K562 (cell line): ENCODE results near the gene SEMA3C. TPM values are rescaled to one million over a fixed set of nuclear protein-coding genes. Genes with fewer than 3 reads are reported as not detected.

Experiments used
- ATAC-seq: fragments of 200-7000 bp; cut with Tn5 transposase; 3 replicates; pipeline ENCODE4 v1.9.1; 2020; ENCODE audit warnings: moderate library complexity
- BruUV-seq: library from RNA; stranded (reverse); fragments of 400-500 nt; replicated peaks from 2 replicates; lab custom pipeline; 2021; lab: Mats Ljungman, UMichigan
- CTCF ChIA-PET: fragments of 300-600 bp; formaldehyde crosslinking; extraction: SDS; loops from one replicate; lab custom pipeline; 2021; ENCODE audit warnings: low intra/inter-chr PET ratio; lab: Yijun Ruan, JAX
- POLR2A ChIA-PET: fragments of 300-600, 350-650 bp; sonication (Branson Sonifier 250); formaldehyde crosslinking; extraction: SDS; loops from one replicate; lab custom pipeline; 2021; ENCODE audit warnings: antibody characterized with exemption, inconsistent platforms; lab: Yijun Ruan, JAX
- DNase-seq, 4 experiments: peaks; one replicate each; pipeline versions ENCODE4 v3.0.0 to v3.0.0-alpha.2; 2011 to 2018; ENCODE audit warnings: low spot score in 3 of 4, mixed read lengths in 3 of 4; ENCODE audit errors: extremely low read depth in 1 of 4
- FAIRE-seq: peaks from 2 replicates; lab custom pipeline; 2011; peaks lifted over from hg19 to GRCh38; lab: Jason Lieb, UNC
- H2AFZ ChIP-seq: 2 replicates; pipeline ENCODE4 v1.6.0; 2011; ENCODE audit warnings: low read depth, low read length, control low read depth, inconsistent platforms
- H3K27ac ChIP-seq: fragments of 200-600 bp; 3 replicates; pipeline ENCODE4 v1.8.0; 2011; ENCODE audit warnings: low read depth, mild to moderate bottlenecking, control low read depth, inconsistent platforms, low read length, moderate library complexity, mixed read lengths; ENCODE audit errors: extremely low read depth
- H3K27me3 ChIP-seq, 2 experiments: fragments of 300-600 bp in 1 of 2; 2 replicates in 1 of 2; 3 replicates in 1 of 2; pipeline versions ENCODE4 v1.6.0 to v1.8.0; 2011; ENCODE audit warnings: inconsistent platforms in 2 of 2, low read length in 2 of 2, mild to moderate bottlenecking in 1 of 2, mixed read lengths in 1 of 2, moderate library complexity in 1 of 2; ENCODE audit not compliant: control insufficient read depth in 2 of 2, insufficient read depth in 2 of 2
- H3K36me3 ChIP-seq: fragments of 300-600 bp; 3 replicates; pipeline ENCODE4 v1.8.0; 2011; ENCODE audit warnings: mild to moderate bottlenecking, low read length, inconsistent platforms; ENCODE audit not compliant: control insufficient read depth, insufficient read depth
- H3K4me1 ChIP-seq, 2 experiments: fragments of 200-600 bp in 1 of 2; replicated peaks in 1 of 2; 2 replicates in 1 of 2; 3 replicates in 1 of 2; pipeline versions ENCODE4 v1.5.1 to v1.8.0; 2011; ENCODE audit warnings: inconsistent platforms in 2 of 2, low read length in 2 of 2, mild to moderate bottlenecking in 1 of 2, mixed read lengths in 1 of 2, moderate library complexity in 1 of 2; ENCODE audit not compliant: control insufficient read depth in 2 of 2, insufficient read depth in 2 of 2
- H3K4me2 ChIP-seq: 2 replicates; pipeline ENCODE4 v1.6.1; 2011; ENCODE audit warnings: low read length, control low read depth, inconsistent platforms, mixed read lengths; ENCODE audit not compliant: insufficient read depth
- H3K4me3 ChIP-seq: fragments of 200-600 bp; sonication (generic), shearing (Covaris generic); 2 replicates; pipeline ENCODE4 v1.5.1; 2016; ENCODE audit warnings: control low read depth, inconsistent platforms
- H3K79me2 ChIP-seq: fragments of 200-600 bp; 3 replicates; pipeline ENCODE4 v1.8.0; 2011; ENCODE audit warnings: low read length, inconsistent platforms; ENCODE audit not compliant: control insufficient read depth, insufficient read depth
- H3K9ac ChIP-seq, 2 experiments: 2 replicates each; pipeline versions ENCODE4 v1.6.0 to v1.6.1; 2011; ENCODE audit warnings: low read depth in 2 of 2, low read length in 2 of 2, control low read depth in 1 of 2, inconsistent platforms in 1 of 2, mild to moderate bottlenecking in 1 of 2, mixed read lengths in 1 of 2; ENCODE audit not compliant: insufficient read depth in 1 of 2
- H3K9me1 ChIP-seq: one replicate; pipeline ENCODE4 v1.6.0; 2011; ENCODE audit warnings: inconsistent platforms, mild to moderate bottlenecking, low read length, moderate library complexity; ENCODE audit not compliant: control insufficient read depth, insufficient read depth
- H3K9me3 ChIP-seq: replicated peaks from 2 replicates; pipeline ENCODE4 v1.5.1; 2011; ENCODE audit warnings: low read depth, low read length, inconsistent platforms; ENCODE audit not compliant: control insufficient read depth, insufficient read depth
- H4K20me1 ChIP-seq: replicated peaks from 2 replicates; pipeline ENCODE4 v1.6.1; 2011; ENCODE audit warnings: low read length, inconsistent platforms, mixed read lengths; ENCODE audit not compliant: control insufficient read depth, insufficient read depth
- ELF1 ChIP-seq: fragments of 200-800 bp; sonication (Bioruptor generic); IDR thresholded peaks from 2 replicates; pipeline ENCODE4 v1.6.1; 2016; ENCODE audit warnings: missing genetic modification characterization, missing compliant biosample characterization
- ELF2 ChIP-seq: fragments of 250-450 bp; sonication (Bioruptor Pico); IDR thresholded peaks from 2 replicates; pipeline ENCODE4 v1.5.0; 2021; ENCODE audit warnings: mild to moderate bottlenecking
- ELK1 ChIP-seq: sonication (generic); formaldehyde crosslinking; IDR thresholded peaks from 2 replicates; pipeline ENCODE4 v1.8.1; 2022; ENCODE audit warnings: missing genetic modification reagents
- EZH2 ChIP-seq: IDR thresholded peaks from 2 replicates; pipeline ENCODE4 v1.6.1; 2012; ENCODE audit warnings: low read depth, mild to moderate bottlenecking, inconsistent platforms, low read length, borderline replicate concordance
- NCOA1 ChIP-seq: fragments of 450-650 bp; IDR thresholded peaks from 2 replicates; pipeline ENCODE4 v1.6.1; 2016; ENCODE audit warnings: low read depth
- NR2C1 ChIP-seq, 2 experiments: fragments of 450-650 bp; IDR thresholded peaks; 2 replicates each; pipeline ENCODE4 v1.6.1; 2017; ENCODE audit warnings: mild to moderate bottlenecking in 2 of 2, antibody characterized with exemption in 1 of 2, inconsistent platforms in 1 of 2, missing compliant biosample characterization in 1 of 2, missing genetic modification characterization in 1 of 2
- PBX2 ChIP-seq, 2 experiments: IDR thresholded peaks in 1 of 2; conservative IDR thresholded peaks in 1 of 2; 2 replicates each; pipeline ENCODE4 v1.6.1; 2016; ENCODE audit warnings: low read depth in 2 of 2, mild to moderate bottlenecking in 1 of 2, missing compliant biosample characterization in 1 of 2, missing genetic modification characterization in 1 of 2, moderate library complexity in 1 of 2
- RAD21 ChIP-seq, 2 experiments: fragments of 250-450 bp in 1 of 2; fragments of 450-650 bp in 1 of 2; sonication (Bioruptor Pico) in 1 of 2; formaldehyde crosslinking in 1 of 2; IDR thresholded peaks in 1 of 2; conservative IDR thresholded peaks in 1 of 2; 2 replicates each; pipeline versions ENCODE4 v1.4.0 to v1.8.0; 2020 to 2022; ENCODE audit warnings: mild to moderate bottlenecking in 2 of 2, moderate library complexity in 1 of 2
- RNF219 ChIP-seq: fragments of 250-450 bp; sonication (Bioruptor Pico); IDR thresholded peaks from 2 replicates; pipeline ENCODE4 v1.5.0; 2022; ENCODE audit warnings: mild to moderate bottlenecking
- THAP7 ChIP-seq: fragments of 250-450 bp; sonication (Bioruptor Pico); IDR thresholded peaks from 2 replicates; pipeline ENCODE4 v1.5.0; 2021
- ZBTB33 ChIP-seq: sonication (generic); formaldehyde crosslinking; IDR thresholded peaks from 2 replicates; pipeline ENCODE4 v1.8.1; 2023; ENCODE audit warnings: mild to moderate bottlenecking, missing genetic modification reagents
- WGBS: fragments of 100-300 bp; shearing (Covaris generic); methylation state at CpG from one replicate; pipeline ENCODE4 v1.1.6; 2016; ENCODE audit warnings: low coverage, mixed read lengths; ENCODE audit not compliant: insufficient coverage; ENCODE audit errors: missing lambda C conversion rate; 5-methylcytosine and 5-hydroxymethylcytosine counted together
- in situ Hi-C: fragments of 300-500 bp; cut with MboI; formaldehyde crosslinking; loops from 4 replicates; pipeline ENCODE4 v1.15.0; 2018; ENCODE audit warnings: inconsistent platforms, mixed read lengths
- intact Hi-C: fragments of 100-400 bp; cut with micrococcal nuclease; formaldehyde crosslinking; loops from 2 replicates; pipeline ENCODE4 v1.14.2; 2022
- polyA plus RNA-seq, 8 experiments: library from polyadenylated mRNA; depleted of rRNA in 4 of 8; stranded (reverse) in 5 of 8; unstranded in 3 of 8; fragments of >200 nt; fragmentation: Nextera tagmentation in 2 of 8; fragmentation: Illumina TruSeq in 1 of 8; extraction: Ambion mirVana in 2 of 8; extraction: Trizol in 1 of 8; gene quantifications; 2 replicates each; pipeline versions ENCODE4 v1.2.1 to v1.2.3, GENCODE V29; 2011 to 2014; ENCODE audit warnings: inconsistent platforms in 1 of 8, missing spikeins in 1 of 8
- total RNA-seq, 7 experiments: library from RNA; depleted of rRNA in 6 of 7; stranded (reverse); fragments of >200 nt in 6 of 7; fragmentation: Illumina TruSeq in 2 of 7; extraction: Trizol in 2 of 7; gene quantifications; 2 replicates each; pipeline versions ENCODE4 v1.2.1 to v1.2.3, GENCODE V29; 2011 to 2021; ENCODE audit warnings: low replicate concordance in 1 of 7

The SEMA3C gene
- total and polyA plus RNA-seq, 9 of the 15 experiments (the other 6 are each of a cell fraction or from before 2014, with no cell fraction given), result 0.04 to 0.36 (median 0.12) TPM; not detected in 3

- TF ChIP-seq ELF1 (no peak), THAP7 (CRISPR knock-in tag) (no peak), NR2C1 (IDR thresholded peaks at IDR 0.05) (no peak), NR2C1 (tag; IDR thresholded peaks at IDR 0.05) (no peak), ZBTB33 (CRISPR knock-in tag) (no peak), NCOA1 (no peak), PBX2 (CRISPR knock-in tag; IDR thresholded peaks at IDR 0.05; ENCODE audit: low read depth) (no peak), PBX2 (tag; conservative IDR thresholded peaks at IDR 0.05; ENCODE audit: low read depth) (no peak), RNF219 (CRISPR knock-in tag) (no peak), ELK1 (CRISPR knock-in tag) (no peak), ELF2 (no peak), RAD21 (CRISPR knock-in tag; conservative IDR thresholded peaks at IDR 0.05 in 1 of 2, IDR thresholded peaks at IDR 0.05 in 1 of 2) (no peak), EZH2 (no peak)
- intact Hi-C loops (no loop called here), in situ Hi-C loops (no loop called here)
- Histone ChIP-seq H3K79me2 (no peaks in the 10 kb centered on the region), H3K9me3 (no peaks in the 10 kb centered on the region), H2AFZ (no peak overlapping the region), H4K20me1 (no peaks in the 10 kb centered on the region), H3K4me2 (no peak overlapping the region), H3K27ac (no peak overlapping the region), H3K9me1 (no peaks in the 10 kb centered on the region), H3K4me3 (no peak overlapping the region), H3K36me3 (no peaks in the 10 kb centered on the region), H3K27me3 (no peaks in the 10 kb centered on the region), H3K4me1 (no peaks in the 10 kb centered on the region), H3K9ac (no peak overlapping the region)
- WGBS, result 0% methylated on average over 3 of the region's 3 CpGs
- FAIRE-seq (no peak), DNase-seq (no peak), ATAC-seq (no peak)
- POLR2A ChIA-PET, result no interaction called here
- CTCF ChIA-PET, result no interaction called here
- no TSS peak for BruUV-seq
Observed at GRCh38 chr7:80722616-80723195, 196.1 kb downstream of the SEMA3C start.
